Adrenal gland (tissue), 5 donors: ENCODE measurements around the gene HSD17B1.

Source experiments
- POLR2A ChIP-seq, 2 donors: fragments of 450-650 bp; IDR thresholded peaks; one replicate each; pipeline ENCODE4 v1.6.1; 2017; ENCODE audit warnings: antibody characterized with exemption in 2 of 2, mild to moderate bottlenecking in 2 of 2, moderate library complexity in 1 of 2
- TF ChIP-seq, protein P1 (sequence below), 6 experiments: fragments of 450-650 bp in 4 of 6; fragments of 200-600 bp in 2 of 6; sonication (generic) in 1 of 6; IDR thresholded peaks; 1 replicate in 5 of 6; 2 replicates in 1 of 6; pipeline versions ENCODE4 v1.5.1 to v1.8.0; 2016 to 2021; ENCODE audit warnings: antibody characterized with exemption in 6 of 6, mild to moderate bottlenecking in 2 of 6, moderate library complexity in 1 of 6
- donor health status: DM: no; HTN: no; CAD: no.

DNA sequence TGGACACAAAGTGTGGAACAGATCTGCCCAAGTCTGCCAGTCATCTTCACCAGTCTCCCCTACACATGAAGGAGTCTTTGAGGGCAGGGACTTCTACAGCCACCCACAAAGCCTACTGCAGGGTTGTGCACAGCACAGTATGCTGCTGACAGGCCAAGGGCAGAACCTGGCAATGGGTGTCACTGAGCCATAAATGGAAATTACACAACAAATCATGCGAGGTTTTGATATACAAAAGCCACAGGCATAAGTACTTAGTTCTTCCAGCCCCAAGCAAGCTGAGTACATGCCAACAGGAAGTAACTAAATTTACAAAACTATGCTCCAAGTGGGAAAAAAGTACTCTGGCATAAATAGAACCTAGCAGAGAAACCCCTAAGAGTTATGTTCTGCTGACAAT, 32.6 kb downstream of the HSD17B1 start:
- TF ChIP-seq, protein P1, sequence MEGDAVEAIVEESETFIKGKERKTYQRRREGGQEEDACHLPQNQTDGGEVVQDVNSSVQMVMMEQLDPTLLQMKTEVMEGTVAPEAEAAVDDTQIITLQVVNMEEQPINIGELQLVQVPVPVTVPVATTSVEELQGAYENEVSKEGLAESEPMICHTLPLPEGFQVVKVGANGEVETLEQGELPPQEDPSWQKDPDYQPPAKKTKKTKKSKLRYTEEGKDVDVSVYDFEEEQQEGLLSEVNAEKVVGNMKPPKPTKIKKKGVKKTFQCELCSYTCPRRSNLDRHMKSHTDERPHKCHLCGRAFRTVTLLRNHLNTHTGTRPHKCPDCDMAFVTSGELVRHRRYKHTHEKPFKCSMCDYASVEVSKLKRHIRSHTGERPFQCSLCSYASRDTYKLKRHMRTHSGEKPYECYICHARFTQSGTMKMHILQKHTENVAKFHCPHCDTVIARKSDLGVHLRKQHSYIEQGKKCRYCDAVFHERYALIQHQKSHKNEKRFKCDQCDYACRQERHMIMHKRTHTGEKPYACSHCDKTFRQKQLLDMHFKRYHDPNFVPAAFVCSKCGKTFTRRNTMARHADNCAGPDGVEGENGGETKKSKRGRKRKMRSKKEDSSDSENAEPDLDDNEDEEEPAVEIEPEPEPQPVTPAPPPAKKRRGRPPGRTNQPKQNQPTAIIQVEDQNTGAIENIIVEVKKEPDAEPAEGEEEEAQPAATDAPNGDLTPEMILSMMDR (IDR thresholded peaks at IDR 0.05) = no peak
- TF ChIP-seq POLR2A (IDR thresholded peaks at IDR 0.05) = no peak
